DND-41 (cell line): ENCODE data around the gene CH25H.

Source experiments
- ATAC-seq: fragments of 200-7000 bp; cut with Tn5 transposase; 3 replicates; pipeline ENCODE4 v1.9.1; 2021; ENCODE audit warnings: low read depth; ENCODE audit not compliant: insufficient read depth
- DNase-seq: peaks from one replicate; pipeline ENCODE4 v3.0.0-alpha.2; 2020
- H2AFZ ChIP-seq: 2 replicates; pipeline ENCODE4 v1.6.0; 2012; ENCODE audit warnings: low read depth, low read length
- H3K27ac ChIP-seq: 2 replicates; pipeline ENCODE4 v1.5.1; 2012; ENCODE audit warnings: low read length, inconsistent platforms
- H3K27me3 ChIP-seq: fragments of 200-600 bp; sonication (generic); 2 replicates; pipeline ENCODE4 v1.6.0; 2012; ENCODE audit warnings: low read length, mild to moderate bottlenecking, inconsistent platforms; ENCODE audit not compliant: insufficient read depth, poor library complexity
- H3K36me3 ChIP-seq: 2 replicates; pipeline ENCODE4 v1.5.1; 2012; ENCODE audit warnings: low read length, inconsistent platforms; ENCODE audit not compliant: insufficient read depth
- H3K4me1 ChIP-seq: 2 replicates; pipeline ENCODE4 v1.5.1; 2012; ENCODE audit warnings: mild to moderate bottlenecking, low read length; ENCODE audit not compliant: insufficient read depth
- H3K4me2 ChIP-seq: 2 replicates; pipeline ENCODE4 v1.6.0; 2012; ENCODE audit warnings: mild to moderate bottlenecking, moderate library complexity, low read length, inconsistent platforms; ENCODE audit not compliant: insufficient read depth
- H3K4me3 ChIP-seq, 2 experiments: fragments of 200-600 bp in 1 of 2; shearing (Covaris generic) in 1 of 2; 2 replicates each; pipeline ENCODE4 v1.5.1; 2012 to 2016; ENCODE audit warnings: inconsistent platforms in 2 of 2, low read length in 2 of 2, mild to moderate bottlenecking in 2 of 2, low read depth in 1 of 2, moderate library complexity in 1 of 2
- H3K79me2 ChIP-seq: 2 replicates; pipeline ENCODE4 v1.6.0; 2012; ENCODE audit warnings: low read length, inconsistent platforms; ENCODE audit not compliant: insufficient read depth
- H3K9ac ChIP-seq: 2 replicates; pipeline ENCODE4 v1.6.0; 2012; ENCODE audit warnings: low read depth, mild to moderate bottlenecking, inconsistent platforms, low read length, moderate library complexity
- H3K9me3 ChIP-seq: 2 replicates; pipeline ENCODE4 v1.5.1; 2012; ENCODE audit warnings: low read length, moderate library complexity, mild to moderate bottlenecking, inconsistent platforms; ENCODE audit not compliant: insufficient read depth, severe bottlenecking
- H4K20me1 ChIP-seq: 2 replicates; pipeline ENCODE4 v1.6.0; 2012; ENCODE audit warnings: low read length; ENCODE audit not compliant: insufficient read depth
- CTCF ChIP-seq: IDR thresholded peaks from 2 replicates; pipeline ENCODE4 v1.5.1; 2012; ENCODE audit warnings: borderline replicate concordance, low read length, moderate library complexity, mild to moderate bottlenecking; ENCODE audit not compliant: poor library complexity, severe bottlenecking; ENCODE audit errors: extremely low read depth
- EZH2 ChIP-seq: IDR thresholded peaks from 3 replicates; pipeline ENCODE4 v1.6.1; 2012; ENCODE audit warnings: borderline replicate concordance, low read depth, mild to moderate bottlenecking, moderate library complexity, low read length, inconsistent platforms; ENCODE audit not compliant: severe bottlenecking

The CH25H gene

DNA sequence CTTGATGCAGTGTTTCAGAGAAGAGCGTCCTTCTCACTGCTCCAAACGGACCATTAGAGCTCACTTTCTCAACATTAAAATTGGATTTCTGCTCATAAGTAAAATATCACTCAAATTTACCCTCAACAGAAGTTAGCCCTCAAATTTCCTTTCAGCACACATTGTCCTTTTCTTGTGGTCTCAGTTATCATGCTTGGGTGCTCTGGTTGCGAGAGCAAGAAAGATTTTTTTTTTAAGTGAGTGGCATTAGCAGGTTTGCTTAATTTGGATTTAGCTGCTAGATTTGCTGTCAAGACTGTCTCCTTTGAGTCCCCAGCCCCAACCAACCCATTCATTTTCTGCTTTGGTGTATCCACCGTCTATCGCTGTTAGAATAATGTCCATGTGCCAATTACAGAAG, 2.6 kb upstream of the CH25H start:
- H3K27ac ChIP-seq, result no peak overlapping the region
- H2AFZ ChIP-seq, result no peak overlapping the region
- DNase-seq (no peak), ATAC-seq (no peak)
- no peak overlapping the region for H3K4me3 ChIP-seq
- no peaks in the 10 kb centered on the region for H3K9me3 ChIP-seq
- no peak for TF ChIP-seq CTCF
- no peak for TF ChIP-seq EZH2
- no peaks in the 10 kb centered on the region for H3K79me2 ChIP-seq
- no peaks in the 10 kb centered on the region for H3K36me3 ChIP-seq
- H3K27me3 ChIP-seq, result peaks cover 25% of the 10 kb centered on the region
- H4K20me1 ChIP-seq, result no peaks in the 10 kb centered on the region
- H3K9ac ChIP-seq, result no peak overlapping the region
- H3K4me2 ChIP-seq, result no peak overlapping the region
- peaks cover 15% of the 10 kb centered on the region for H3K4me1 ChIP-seq

GRCh38 chr10:89207801-89208551, 859 bp upstream of the CH25H start:
- peaks cover 15% of the 10 kb centered on the region for H3K4me1 ChIP-seq
- no peak overlapping the region for H3K9ac ChIP-seq
- H3K4me2 ChIP-seq, result no peak overlapping the region
- no peaks in the 10 kb centered on the region for H3K79me2 ChIP-seq
- H3K27me3 ChIP-seq, result peaks cover 35% of the 10 kb centered on the region
- no peaks in the 10 kb centered on the region for H3K36me3 ChIP-seq
- H3K4me3 ChIP-seq, result no peak overlapping the region
- DNase-seq, result no peak
- H3K9me3 ChIP-seq, result no peaks in the 10 kb centered on the region
- no peak overlapping the region for H2AFZ ChIP-seq
- no peak overlapping the region for H3K27ac ChIP-seq
- no peaks in the 10 kb centered on the region for H4K20me1 ChIP-seq
- TF ChIP-seq CTCF, result no peak
- no peak for TF ChIP-seq EZH2
- no peak for ATAC-seq

GRCh38 chr10:89206402-89207180, 526 bp downstream of the CH25H start:
- no peaks in the 10 kb centered on the region for H4K20me1 ChIP-seq
- H3K36me3 ChIP-seq, result no peaks in the 10 kb centered on the region
- H3K27ac ChIP-seq, result no peak overlapping the region
- peaks cover 35% of the 10 kb centered on the region for H3K27me3 ChIP-seq
- peak; percentile 25 for TF ChIP-seq CTCF
- TF ChIP-seq EZH2, result peak; percentile 61
- no peaks in the 10 kb centered on the region for H3K9me3 ChIP-seq
- H3K4me3 ChIP-seq, result peak overlapping the region in 1 of 2 experiments; percentile 52; a peak in 2 of 4 replicates
- H3K79me2 ChIP-seq, result no peaks in the 10 kb centered on the region
- peak; percentile 96 for ATAC-seq
- peaks cover 15% of the 10 kb centered on the region for H3K4me1 ChIP-seq
- peak; percentile 78 for DNase-seq
- peak overlapping the region; percentile 79 for H3K4me2 ChIP-seq
- no peak overlapping the region for H3K9ac ChIP-seq
- H2AFZ ChIP-seq, result peak overlapping the region; percentile 37
